ENCODE data around the gene MS4A10. TPM values are rescaled to one million over a fixed set of nuclear protein-coding genes. Genes with fewer than 3 reads are reported as not detected.

Gene MS4A10
- total and polyA plus RNA-seq, 10 of the 15 experiments (the other 5 are each of a cell fraction or from before 2014, with no cell fraction given) = not detected

- BruUV-seq (replicated peaks) = no TSS peak
- ChIA-PET CTCF (interaction anchor here (0.6 to 1.7 kb wide), 15 partner anchors 8 to 412 kb away, joined by 3 to 12 read pairs (median 3); partner anchors contain the start of gene MS4A10), POLR2A (no interaction called here), RAD21 (ENCODE audit: unreplicated experiment) (interaction anchor here (1.3 to 1.6 kb wide), 5 partner anchors 7 to 100 kb away, joined by 3 to 7 read pairs (median 5); partner anchors contain the start of gene MS4A8), SMC1A (ENCODE audit: uncharacterized antibody, unreplicated experiment) (interaction anchor here (1.0 to 1.7 kb wide), 6 partner anchors 8 to 394 kb away, joined by 3 to 12 read pairs (median 5); no protein-coding TSS in a partner anchor)
- H3K27me3 ChIP-seq (replicated peaks in 1 of 2; ENCODE audit: control insufficient read depth in 2 of 2, insufficient read depth in 2 of 2, low read length in 1 of 2) = no peaks in the 10 kb centered on the region; a peak in 1 of 4 replicates
- TF ChIP-seq MTA2 (IDR thresholded peaks at IDR 0.05; ENCODE audit: low read depth) (no peak), SMAD5 (IDR thresholded peaks at IDR 0.05; ENCODE audit: low read depth) (no peak), FOS (IDR thresholded peaks at IDR 0.05; ENCODE audit: borderline replicate concordance, extremely low read depth, insufficient read length) (no peak), STAT3 (IDR thresholded peaks at IDR 0.05; ENCODE audit: low read depth, low read length) (no peak), REST (IDR thresholded peaks at IDR 0.05; ENCODE audit: low read depth, low read length) (no peak), SMC3 (IDR thresholded peaks at IDR 0.05; ENCODE audit: borderline replicate concordance, low read length) (no peak), CBFB (IDR thresholded peaks at IDR 0.05; ENCODE audit: low read depth) (no peak), ZBTB33 (IDR thresholded peaks at IDR 0.05) (no peak), ESRRA (IDR thresholded peaks at IDR 0.05; ENCODE audit: low read length) (no peak)
- H4K20me1 ChIP-seq (ENCODE audit: control insufficient read depth, insufficient read depth) = no peaks in the 10 kb centered on the region
- DNase-seq (ENCODE audit: low read depth, low spot score) = no peak
- no peak overlapping the region for H3K27ac ChIP-seq (ENCODE audit: control insufficient read depth, insufficient read depth)
- H3K36me3 ChIP-seq (ENCODE audit: control insufficient read depth in 2 of 2, insufficient read depth in 2 of 2, low read length in 1 of 2) = no peaks in the 10 kb centered on the region
- 67% methylated on average over 19 of the region's 19 CpGs for WGBS (ENCODE audit: insufficient coverage, insufficient replicate concordance, low lambda C conversion rate, missing lambda C conversion rate)
- H3K4me3 ChIP-seq = no peak overlapping the region
- FAIRE-seq = no peak
- no peaks in the 10 kb centered on the region; the same call in 2 of the 3 replicates for H3K9me3 ChIP-seq (replicated peaks; ENCODE audit: control insufficient read depth, insufficient read depth, low read length)
- intact Hi-C loops (cut with micrococcal nuclease; ENCODE audit: unreplicated experiment) (no loop called here), in situ Hi-C loops (cut with MboI) (loop anchor here (25.0 kb wide), 1 partner anchor 1570 kb away; no protein-coding TSS in a partner anchor)
- H3K4me2 ChIP-seq (ENCODE audit: control insufficient read depth, insufficient read depth) = no peak overlapping the region
- H2AFZ ChIP-seq (ENCODE audit: control insufficient read depth, low read depth, low read length) = no peak overlapping the region
- peaks cover 28% of the 10 kb centered on the region for H3K4me1 ChIP-seq (ENCODE audit: control insufficient read depth, insufficient read depth, low read length)
- H3K79me2 ChIP-seq (ENCODE audit: control insufficient read depth, insufficient read depth, low read length) = no peaks in the 10 kb centered on the region
- no peak for ATAC-seq
- no peak overlapping the region for H3K9ac ChIP-seq (ENCODE audit: control insufficient read depth, insufficient read depth, low read length)
These were observed 27.8 kb upstream of the MS4A10 start for GRCh38 chr11:60757231-60757800.
